HG03066 (cell line): ENCODE measurements around the gene ABCC6.
"Not testable (repeated sequence)": the region's sequence is repeated elsewhere in the genome, so short reads cannot be mapped to it uniquely, and the experiment has no call there.

Experiments used
- ATAC-seq: cut with Tn5 transposase; IDR thresholded peaks from one replicate; pipeline ENCODE4 v1.9.1; 2021; ENCODE audit warnings: low read depth; ENCODE audit not compliant: unreplicated experiment

Gene ABCC6

GRCh38 chr16:16120382-16121184 lies 102.7 kb downstream of the ABCC6 start:
- no peak for ATAC-seq

GRCh38 chr16:16120044-16120381 lies 103.3 kb downstream of the ABCC6 start:
- no peak for ATAC-seq

DNA sequence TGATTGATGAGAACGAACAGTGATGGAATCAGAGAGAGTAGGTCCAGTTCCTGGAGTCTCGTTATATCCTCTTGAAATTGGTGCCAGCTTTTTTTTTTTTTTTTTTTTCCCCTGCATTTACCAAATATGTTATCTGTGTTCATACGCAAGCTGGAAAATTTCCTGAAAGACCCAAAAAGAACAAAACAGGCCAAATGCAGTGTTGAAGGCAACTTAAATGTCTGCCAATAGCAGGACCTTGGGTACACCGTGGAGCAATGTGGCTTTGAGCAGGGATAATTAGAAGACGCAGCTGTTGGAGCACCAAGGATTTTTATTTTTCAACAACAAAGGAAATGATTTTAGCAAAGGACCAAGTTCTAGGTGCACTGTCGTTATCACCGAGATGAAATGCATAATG lies 105.0 kb downstream of the ABCC6 start:
- no peak for ATAC-seq

- ATAC-seq = no peak
These were observed 106.5 kb downstream of the ABCC6 start for GRCh38 chr16:16116841-16117240.

GRCh38 chr16:16113076-16113475 lies 110.2 kb downstream of the ABCC6 start:
- no peak for ATAC-seq

- no peak for ATAC-seq
These were observed 110.7 kb downstream of the ABCC6 start for GRCh38 chr16:16112450-16113053.

DNA sequence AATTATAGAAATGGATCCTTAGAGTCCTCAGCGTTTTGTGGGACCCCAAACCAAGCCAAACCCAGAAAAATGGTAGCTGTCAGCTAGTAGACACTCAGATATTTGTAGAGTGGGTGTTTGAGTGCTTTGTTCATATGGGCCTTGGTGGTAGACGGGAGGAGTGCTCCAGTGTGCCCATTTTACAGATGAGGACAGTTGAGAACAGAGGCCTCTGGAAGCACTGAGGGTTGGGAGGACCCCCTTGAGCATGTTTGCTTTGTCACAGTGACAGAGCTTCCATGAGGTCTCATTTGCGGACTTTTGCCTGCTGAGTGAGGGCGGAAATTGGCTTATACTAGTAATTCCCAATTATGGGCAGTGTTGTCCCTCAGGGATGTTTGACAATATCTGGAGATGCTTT lies 111.7 kb downstream of the ABCC6 start:
- ATAC-seq = no peak

GRCh38 chr16:16110111-16110490 lies 113.2 kb downstream of the ABCC6 start:
- no peak for ATAC-seq

DNA sequence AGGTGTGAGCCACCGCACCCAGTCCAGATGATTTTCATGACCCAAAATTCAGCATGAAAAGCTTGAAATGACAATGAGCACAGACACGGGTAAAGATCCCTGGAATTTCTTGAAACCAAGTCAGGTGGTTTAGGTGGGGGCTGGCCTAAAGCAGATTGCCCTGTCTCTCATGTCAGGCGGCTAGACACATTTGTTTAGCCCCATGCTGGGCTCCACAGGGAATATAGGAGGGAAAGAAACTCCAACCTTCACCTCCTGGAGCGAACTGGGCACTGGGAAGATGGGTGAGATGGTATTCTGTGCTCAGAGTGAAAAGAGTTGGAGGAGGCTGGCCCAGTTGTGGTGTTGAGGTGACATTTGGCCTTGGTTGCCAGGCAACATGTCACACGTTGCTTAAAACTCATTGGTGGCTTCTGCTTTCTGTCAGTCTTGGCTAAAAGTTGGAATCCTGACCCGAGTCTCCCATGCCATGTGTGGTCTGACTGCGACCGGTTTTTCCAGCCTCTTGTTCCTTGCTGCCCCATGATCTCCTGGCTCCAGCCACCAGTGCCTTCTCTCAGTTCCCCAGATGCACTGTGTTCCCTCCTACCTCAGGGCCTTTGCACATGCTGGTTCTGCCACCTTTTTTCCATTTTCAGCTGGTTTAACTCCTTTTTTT lies 113.7 kb downstream of the ABCC6 start:
- ATAC-seq = no peak

DNA sequence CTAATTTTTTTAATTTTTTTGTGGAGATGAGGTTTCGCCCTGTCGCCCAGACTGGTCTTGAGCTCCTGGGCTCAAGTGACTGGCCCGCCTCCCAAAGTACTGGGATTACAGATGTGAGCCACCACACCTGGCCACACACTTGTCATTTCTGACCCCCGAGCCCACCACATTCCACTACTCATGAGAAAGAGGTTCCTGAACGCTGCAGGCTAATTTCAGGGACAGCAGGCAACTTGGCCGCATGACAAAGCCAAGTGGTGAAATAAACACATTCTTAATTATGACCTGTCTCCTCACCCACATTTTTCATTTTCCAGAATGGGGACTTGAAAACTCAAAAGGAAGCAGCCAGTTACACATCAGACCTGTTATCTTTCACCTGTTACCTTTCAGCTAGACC lies 114.5 kb downstream of the ABCC6 start:
- ATAC-seq = no peak

GRCh38 chr16:16107839-16108238 lies 115.5 kb downstream of the ABCC6 start:
- no peak for ATAC-seq

GRCh38 chr16:16106466-16106865 lies 116.8 kb downstream of the ABCC6 start:
- no peak for ATAC-seq

DNA sequence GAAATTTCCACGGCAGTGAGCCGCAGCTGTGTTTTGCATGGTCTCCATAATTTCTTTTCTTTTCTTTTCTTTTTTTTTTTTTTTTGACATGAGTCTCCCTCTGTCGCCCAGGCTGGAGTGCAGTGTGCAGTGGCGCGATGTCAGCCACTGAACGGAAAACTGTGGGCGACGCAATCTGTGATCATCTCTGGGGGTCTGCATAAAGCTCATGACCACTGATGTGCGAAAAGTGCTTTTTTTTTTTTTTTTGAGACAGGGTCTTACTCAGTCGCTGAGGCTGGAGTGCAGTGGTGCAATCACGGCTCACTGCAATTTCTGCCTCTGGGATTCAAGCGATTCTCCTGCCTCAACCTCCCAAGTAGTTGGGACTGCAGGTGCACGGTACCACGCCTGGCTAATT lies 117.6 kb downstream of the ABCC6 start:
- no peak for ATAC-seq

GRCh38 chr16:16104804-16105141 lies 118.5 kb downstream of the ABCC6 start:
- ATAC-seq = not testable (repeated sequence)

- not testable (repeated sequence) for ATAC-seq
These were observed 119.0 kb downstream of the ABCC6 start for GRCh38 chr16:16104132-16104803.

DNA sequence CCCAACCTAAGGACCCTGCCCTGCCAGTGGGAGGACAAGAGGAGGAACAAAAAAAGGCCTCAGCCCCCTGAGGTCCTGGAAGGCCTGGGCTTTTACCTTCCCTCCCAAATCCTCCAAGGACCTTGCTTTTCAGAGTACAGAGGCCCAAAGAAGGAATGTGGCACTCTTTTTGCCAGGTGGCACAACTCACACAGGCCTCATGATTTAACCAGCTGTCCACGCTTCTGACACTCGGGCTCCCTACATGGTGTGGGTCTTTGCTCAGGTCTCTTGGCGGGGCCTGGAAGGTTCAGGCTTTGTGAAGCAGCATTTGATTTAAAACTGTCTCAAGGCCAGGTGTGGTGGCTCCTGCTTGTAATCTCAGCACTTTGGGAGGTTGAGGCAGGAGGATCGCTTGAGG lies 120.6 kb downstream of the ABCC6 start:
- no peak for ATAC-seq

DNA sequence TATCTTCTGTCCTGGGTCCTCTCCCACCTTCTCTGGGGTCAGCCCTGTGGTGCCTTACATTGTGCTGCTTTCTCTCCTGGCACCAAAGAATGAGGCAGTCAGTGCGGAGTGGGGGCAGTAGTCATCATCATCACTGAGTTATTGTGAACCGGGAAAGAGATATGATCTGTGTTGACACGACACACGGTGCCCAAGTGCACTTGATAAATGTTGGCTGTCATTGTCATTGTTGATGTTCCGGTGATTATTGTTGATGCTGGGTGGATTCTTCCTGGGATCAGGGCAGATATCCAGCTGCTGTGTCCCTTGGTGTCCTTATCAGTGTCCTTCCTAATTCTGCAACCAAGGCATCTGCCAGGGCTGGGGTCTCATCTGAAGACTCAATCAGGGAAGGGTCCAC lies 121.7 kb downstream of the ABCC6 start:
- ATAC-seq = no peak

GRCh38 chr16:16100631-16101030 lies 122.7 kb downstream of the ABCC6 start:
- ATAC-seq = no peak

- no peak for ATAC-seq
These were observed 124.0 kb downstream of the ABCC6 start for GRCh38 chr16:16099320-16099719.
